Astrocyte (in vitro differentiated cells and primary cell): ENCODE results near the gene CALU. TPM values are rescaled to one million over a fixed set of nuclear protein-coding genes. Genes with fewer than 3 reads are reported as not detected.

Experiments
- DNase-seq: peaks from one replicate; pipeline ENCODE4 v3.0.0-alpha.2; 2010; ENCODE audit warnings: low read depth
- FAIRE-seq: peaks from 2 replicates; lab custom pipeline; 2011; peaks lifted over from hg19 to GRCh38; lab: Jason Lieb, UNC
- H2AFZ ChIP-seq: 2 replicates; pipeline ENCODE4 v1.6.0; 2012; ENCODE audit warnings: low read depth, low read length, inconsistent platforms
- H3K27ac ChIP-seq: 2 replicates; pipeline ENCODE4 v1.5.1; 2011; ENCODE audit warnings: low read depth, low read length, inconsistent platforms
- H3K27me3 ChIP-seq: 2 replicates; pipeline ENCODE4 v1.6.0; 2011; ENCODE audit warnings: low read length, inconsistent platforms; ENCODE audit not compliant: insufficient read depth
- H3K36me3 ChIP-seq: 2 replicates; pipeline ENCODE4 v1.5.1; 2011; ENCODE audit warnings: low read length, inconsistent platforms; ENCODE audit not compliant: insufficient read depth
- H3K4me1 ChIP-seq: 2 replicates; pipeline ENCODE4 v1.5.1; 2011; ENCODE audit warnings: low read length, inconsistent platforms; ENCODE audit not compliant: insufficient read depth
- H3K4me2 ChIP-seq: 2 replicates; pipeline ENCODE4 v1.6.0; 2012; ENCODE audit warnings: low read length, inconsistent platforms
- H3K4me3 ChIP-seq: 2 replicates; pipeline ENCODE4 v1.5.1; 2011; ENCODE audit warnings: low read depth, mild to moderate bottlenecking, low read length, inconsistent platforms; ENCODE audit not compliant: insufficient read depth
- H3K79me2 ChIP-seq: 2 replicates; pipeline ENCODE4 v1.6.0; 2012; ENCODE audit warnings: mild to moderate bottlenecking, low read length, inconsistent platforms; ENCODE audit not compliant: insufficient read depth
- H3K9ac ChIP-seq: 2 replicates; pipeline ENCODE4 v1.6.0; 2012; ENCODE audit warnings: mild to moderate bottlenecking, low read length, inconsistent platforms
- H3K9me3 ChIP-seq: 2 replicates; pipeline ENCODE4 v1.5.1; 2012; ENCODE audit warnings: low read depth, mild to moderate bottlenecking, low read length, inconsistent platforms; ENCODE audit not compliant: insufficient read depth
- H4K20me1 ChIP-seq: 2 replicates; pipeline ENCODE4 v1.6.0; 2012; ENCODE audit warnings: low read length, inconsistent platforms; ENCODE audit not compliant: insufficient read depth
- H3K27ac Mint-ChIP-seq: one replicate; pipeline ENCODE4 v1.8.0; 2021; ENCODE audit warnings: mild to moderate bottlenecking, mixed read lengths; ENCODE audit not compliant: unreplicated experiment
- H3K27me3 Mint-ChIP-seq: one replicate; pipeline ENCODE4 v1.8.0; 2021; ENCODE audit warnings: low read depth, mixed read lengths; ENCODE audit not compliant: unreplicated experiment
- H3K36me3 Mint-ChIP-seq: one replicate; pipeline ENCODE4 v1.8.0; 2021; ENCODE audit warnings: low read depth, mixed read lengths; ENCODE audit not compliant: unreplicated experiment
- H3K4me1 Mint-ChIP-seq: one replicate; pipeline ENCODE4 v1.8.0; 2021; ENCODE audit warnings: low read depth, mixed read lengths; ENCODE audit not compliant: unreplicated experiment
- H3K4me3 Mint-ChIP-seq: one replicate; pipeline ENCODE4 v1.8.0; 2021; ENCODE audit warnings: mild to moderate bottlenecking, moderate library complexity, mixed read lengths; ENCODE audit not compliant: unreplicated experiment
- H3K9me3 Mint-ChIP-seq: one replicate; pipeline ENCODE4 v1.8.0; 2021; ENCODE audit warnings: mild to moderate bottlenecking, mixed read lengths; ENCODE audit not compliant: unreplicated experiment
- CTCF ChIP-seq: IDR thresholded peaks from 2 replicates; pipeline ENCODE4 v1.5.1; 2011; ENCODE audit warnings: low read depth, mild to moderate bottlenecking, inconsistent platforms, low read length, moderate library complexity; ENCODE audit not compliant: insufficient read depth
- EZH2 ChIP-seq: IDR thresholded peaks from 2 replicates; pipeline ENCODE4 v1.6.1; 2012; ENCODE audit warnings: mild to moderate bottlenecking, low read length, inconsistent platforms; ENCODE audit not compliant: insufficient read depth
- total RNA-seq: library from RNA; stranded (reverse); gene quantifications from 2 replicates; pipeline ENCODE4 v1.2.1, GENCODE V29; 2021

Gene CALU
- total RNA-seq, 1 donor from 2014 or later, result 670 TPM

- FAIRE-seq (no peak), DNase-seq (no peak)
- H3K4me1 ChIP-seq, result no peaks in the 10 kb centered on the region
- no peaks in the 10 kb centered on the region for H4K20me1 ChIP-seq
- no peak overlapping the region for H2AFZ ChIP-seq
- H3K27ac Mint-ChIP-seq, result no peak overlapping the region
- TF ChIP-seq EZH2, result no peak
- no peak for TF ChIP-seq CTCF
- no peak overlapping the region for H3K27ac ChIP-seq
- H3K27me3 Mint-ChIP-seq, result no peaks in the 10 kb centered on the region
- H3K4me1 Mint-ChIP-seq, result peaks cover 18% of the 10 kb centered on the region
- no peaks in the 10 kb centered on the region for H3K27me3 ChIP-seq
- peaks cover 3% of the 10 kb centered on the region for H3K9me3 Mint-ChIP-seq
- H3K4me3 Mint-ChIP-seq, result no peak overlapping the region
- H3K79me2 ChIP-seq, result no peaks in the 10 kb centered on the region
- peaks cover 24% of the 10 kb centered on the region for H3K36me3 Mint-ChIP-seq
- H3K4me2 ChIP-seq, result no peak overlapping the region
- no peak overlapping the region for H3K4me3 ChIP-seq
- H3K9ac ChIP-seq, result no peak overlapping the region
- H3K36me3 ChIP-seq, result peaks cover 3% of the 10 kb centered on the region
- no peaks in the 10 kb centered on the region for H3K9me3 ChIP-seq
These were observed 68.0 kb downstream of the CALU start for GRCh38 chr7:128807191-128807590.

- no peak overlapping the region for H3K9ac ChIP-seq
- no peaks in the 10 kb centered on the region for H3K79me2 ChIP-seq
- H3K4me3 Mint-ChIP-seq, result no peak overlapping the region
- no peak overlapping the region for H3K4me3 ChIP-seq
- no peak overlapping the region for H3K4me2 ChIP-seq
- no peak overlapping the region for H3K27ac Mint-ChIP-seq
- no peak for DNase-seq
- H3K27ac ChIP-seq, result no peak overlapping the region
- H3K27me3 Mint-ChIP-seq, result no peaks in the 10 kb centered on the region
- H3K36me3 ChIP-seq, result peaks cover 3% of the 10 kb centered on the region
- no peaks in the 10 kb centered on the region for H4K20me1 ChIP-seq
- peaks cover 3% of the 10 kb centered on the region for H3K9me3 Mint-ChIP-seq
- H3K27me3 ChIP-seq, result no peaks in the 10 kb centered on the region
- H3K36me3 Mint-ChIP-seq, result peaks cover 24% of the 10 kb centered on the region
- no peaks in the 10 kb centered on the region for H3K9me3 ChIP-seq
- no peak overlapping the region for H2AFZ ChIP-seq
- H3K4me1 Mint-ChIP-seq, result peaks cover 14% of the 10 kb centered on the region
- H3K4me1 ChIP-seq, result no peaks in the 10 kb centered on the region
- FAIRE-seq, result no peak
- TF ChIP-seq EZH2 (no peak), CTCF (no peak)
These were observed 70.2 kb downstream of the CALU start for GRCh38 chr7:128809363-128809762.

- Mint-ChIP-seq H3K4me1 (peaks cover 10% of the 10 kb centered on the region), H3K27ac (no peak overlapping the region), H3K27me3 (peaks cover 3% of the 10 kb centered on the region), H3K4me3 (peak overlapping the region; percentile 2), H3K36me3 (peaks cover 21% of the 10 kb centered on the region), H3K9me3 (no peaks in the 10 kb centered on the region)
- H3K9ac ChIP-seq, result no peak overlapping the region
- H3K36me3 ChIP-seq, result peaks cover 3% of the 10 kb centered on the region
- no peak for FAIRE-seq
- no peak overlapping the region for H2AFZ ChIP-seq
- no peak overlapping the region for H3K4me3 ChIP-seq
- H3K27ac ChIP-seq, result no peak overlapping the region
- no peaks in the 10 kb centered on the region for H3K79me2 ChIP-seq
- TF ChIP-seq EZH2, result no peak
- no peak for TF ChIP-seq CTCF
- H3K4me1 ChIP-seq, result no peaks in the 10 kb centered on the region
- DNase-seq, result no peak
- H3K9me3 ChIP-seq, result no peaks in the 10 kb centered on the region
- no peaks in the 10 kb centered on the region for H3K27me3 ChIP-seq
- H3K4me2 ChIP-seq, result no peak overlapping the region
- H4K20me1 ChIP-seq, result no peaks in the 10 kb centered on the region
These were observed 71.3 kb downstream of the CALU start for GRCh38 chr7:128810473-128810872.
